Esophagus squamous epithelium (tissue), 4 donors: ENCODE results near the gene GBF1.

ENCODE experiments used
- CTCF ChIP-seq, 6 experiments: fragments of 450-650 bp in 4 of 6; fragments of 200-600 bp in 2 of 6; sonication (generic) in 2 of 6; IDR thresholded peaks; one replicate each; pipeline ENCODE4 v1.5.1; 2016 to 2019; ENCODE audit warnings: antibody characterized with exemption in 6 of 6, mild to moderate bottlenecking in 4 of 6, moderate library complexity in 4 of 6
- POLR2A ChIP-seq, 4 donors: fragments of 450-650 bp; IDR thresholded peaks; one replicate each; pipeline ENCODE4 v1.6.1; 2017; ENCODE audit warnings: antibody characterized with exemption in 4 of 4, mild to moderate bottlenecking in 4 of 4, moderate library complexity in 3 of 4

- TF ChIP-seq CTCF (IDR thresholded peaks at IDR 0.05) (no peak), POLR2A (IDR thresholded peaks at IDR 0.05) (no peak)
Observed at GRCh38 chr10:102286216-102286615, 40.9 kb downstream of the GBF1 start.
